ENCODE measurements around the gene AGO1. TPM values are rescaled to one million over a fixed set of nuclear protein-coding genes. Genes with fewer than 3 reads are reported as not detected.

AGO1 gene
- total and polyA plus RNA-seq, 2 donors (not counting 1 experiment from before 2014, with no cell fraction given), result 10.1 to 41.3 TPM

- no peak for ATAC-seq (ENCODE audit: low read depth)
- no CpG with 5 or more reads among the region's 1 CpG for WGBS (ENCODE audit: insufficient coverage)
- H3K4me2 ChIP-seq (replicated peaks; ENCODE audit: low read depth, low read length, poor library complexity, severe bottlenecking), result no peak overlapping the region
- H4K20me1 ChIP-seq (ENCODE audit: control insufficient read depth, insufficient read depth, low read length, poor library complexity, severe bottlenecking), result no peaks in the 10 kb centered on the region
- no peak overlapping the region for H2AFZ ChIP-seq (ENCODE audit: insufficient read depth, low read depth, low read length, poor library complexity, severe bottlenecking)
- no peak for DNase-seq
- CTCF ChIA-PET, result interaction anchor here (0.7 to 1.9 kb wide), 2 partner anchors 30 to 475 kb away, joined by 3 to 4 read pairs; no protein-coding TSS in a partner anchor
- H3K4me1 ChIP-seq (ENCODE audit: control insufficient read depth in 2 of 2, insufficient read depth in 2 of 2, low read length in 2 of 2), result peaks cover 0 to 3% of the 10 kb centered on the region in 2 donors
- peaks cover 12 to 36% of the 10 kb centered on the region in 2 experiments for H3K36me3 ChIP-seq (replicated peaks in 1 of 2; ENCODE audit: control extremely low read depth in 1 of 2, control insufficient read depth in 1 of 2, extremely low read depth in 1 of 2, insufficient read depth in 2 of 2, low read length in 1 of 2)
- no peak overlapping the region for H3K27ac Mint-ChIP-seq
- H3K4me1 Mint-ChIP-seq, result peaks cover 5% of the 10 kb centered on the region
- H3K4me3 ChIP-seq (ENCODE audit: control extremely low read depth in 1 of 5, extremely low read depth in 1 of 5, insufficient read depth in 1 of 5, low read depth in 2 of 5, low read length in 4 of 5), result no peak overlapping the region
- TF ChIP-seq EZH2 (IDR thresholded peaks at IDR 0.05; ENCODE audit: borderline replicate concordance, insufficient read depth, low read depth, low read length, poor library complexity, severe bottlenecking) (no peak), CTCF (IDR thresholded peaks at IDR 0.05) (no peak)
- H3K4me3 Mint-ChIP-seq, result no peak overlapping the region
- H3K9ac ChIP-seq (ENCODE audit: low read length), result no peak overlapping the region
- no peaks in the 10 kb centered on the region for H3K9me3 ChIP-seq (ENCODE audit: control extremely low read depth in 1 of 3, control insufficient read depth in 2 of 3, insufficient read depth in 1 of 3, low read length in 2 of 3)
- no peaks in the 10 kb centered on the region for H3K9me3 Mint-ChIP-seq (ENCODE audit: insufficient read depth)
- H3K27me3 ChIP-seq (replicated peaks in 1 of 4; ENCODE audit: control extremely low read depth in 1 of 4, control insufficient read depth in 3 of 4, insufficient read depth in 4 of 4, low read length in 3 of 4), result no peaks in the 10 kb centered on the region
- intact Hi-C loops (cut with micrococcal nuclease), result no loop called here
- H3K27ac ChIP-seq (ENCODE audit: low read length in 2 of 2), result no peak overlapping the region
- POLR2A ChIA-PET, result no interaction called here
- H3K79me2 ChIP-seq (ENCODE audit: control insufficient read depth, insufficient read depth, low read length), result no peaks in the 10 kb centered on the region
- H3K27me3 Mint-ChIP-seq, result no peaks in the 10 kb centered on the region
These were observed 35.0 kb upstream of the AGO1 start for GRCh38 chr1:35847935-35848565.

GRCh38 chr1:35850051-35850450, 33.0 kb upstream of the AGO1 start:
- Histone ChIP-seq H3K9ac (ENCODE audit: low read length) (no peak overlapping the region), H2AFZ (ENCODE audit: insufficient read depth, low read depth, low read length, poor library complexity, severe bottlenecking) (no peak overlapping the region), H3K9me3 (ENCODE audit: control extremely low read depth in 1 of 3, control insufficient read depth in 2 of 3, insufficient read depth in 1 of 3, low read length in 2 of 3) (no peaks in the 10 kb centered on the region), H3K4me1 (ENCODE audit: control insufficient read depth in 2 of 2, insufficient read depth in 2 of 2, low read length in 2 of 2) (peaks cover 0 to 3% of the 10 kb centered on the region in 2 donors), H3K27ac (ENCODE audit: low read length in 2 of 2) (no peak overlapping the region), H4K20me1 (ENCODE audit: control insufficient read depth, insufficient read depth, low read length, poor library complexity, severe bottlenecking) (no peaks in the 10 kb centered on the region), H3K27me3 (replicated peaks in 1 of 4; ENCODE audit: control extremely low read depth in 1 of 4, control insufficient read depth in 3 of 4, insufficient read depth in 4 of 4, low read length in 3 of 4) (no peaks in the 10 kb centered on the region), H3K4me2 (replicated peaks; ENCODE audit: low read depth, low read length, poor library complexity, severe bottlenecking) (no peak overlapping the region), H3K4me3 (ENCODE audit: control extremely low read depth in 1 of 5, extremely low read depth in 1 of 5, insufficient read depth in 1 of 5, low read depth in 2 of 5, low read length in 4 of 5) (no peak overlapping the region), H3K36me3 (replicated peaks in 1 of 2; ENCODE audit: control extremely low read depth in 1 of 2, control insufficient read depth in 1 of 2, extremely low read depth in 1 of 2, insufficient read depth in 2 of 2, low read length in 1 of 2) (peaks cover 9 to 35% of the 10 kb centered on the region in 2 experiments), H3K79me2 (ENCODE audit: control insufficient read depth, insufficient read depth, low read length) (no peaks in the 10 kb centered on the region)
- H3K4me3 Mint-ChIP-seq, result no peak overlapping the region
- H3K27me3 Mint-ChIP-seq, result no peaks in the 10 kb centered on the region
- no peak overlapping the region for H3K27ac Mint-ChIP-seq
- H3K4me1 Mint-ChIP-seq, result peaks cover 5% of the 10 kb centered on the region
- ATAC-seq (ENCODE audit: low read depth) (no peak), DNase-seq (no peak)
- TF ChIP-seq CTCF (IDR thresholded peaks at IDR 0.05) (no peak), EZH2 (IDR thresholded peaks at IDR 0.05; ENCODE audit: borderline replicate concordance, insufficient read depth, low read depth, low read length, poor library complexity, severe bottlenecking) (no peak)
- POLR2A ChIA-PET, result interaction anchor here (0.6 kb wide), 1 partner anchor 98 kb away, joined by 4 read pairs; no protein-coding TSS in a partner anchor
- CTCF ChIA-PET, result interaction anchor here (0.7 to 1.9 kb wide), 4 partner anchors 8 to 452 kb away, joined by 3 to 7 read pairs (median 4); no protein-coding TSS in a partner anchor
- intact Hi-C loops (cut with micrococcal nuclease), result no loop called here
- 100% methylated on average over 2 of the region's 2 CpGs for WGBS (ENCODE audit: insufficient coverage)
- H3K9me3 Mint-ChIP-seq (ENCODE audit: insufficient read depth), result no peaks in the 10 kb centered on the region
